ENCODE results near the gene TBC1D9B.
"Not testable (repeated sequence)": the region's sequence is repeated elsewhere in the genome, so short reads cannot be mapped to it uniquely, and the experiment has no call there.

TBC1D9B gene

DNA sequence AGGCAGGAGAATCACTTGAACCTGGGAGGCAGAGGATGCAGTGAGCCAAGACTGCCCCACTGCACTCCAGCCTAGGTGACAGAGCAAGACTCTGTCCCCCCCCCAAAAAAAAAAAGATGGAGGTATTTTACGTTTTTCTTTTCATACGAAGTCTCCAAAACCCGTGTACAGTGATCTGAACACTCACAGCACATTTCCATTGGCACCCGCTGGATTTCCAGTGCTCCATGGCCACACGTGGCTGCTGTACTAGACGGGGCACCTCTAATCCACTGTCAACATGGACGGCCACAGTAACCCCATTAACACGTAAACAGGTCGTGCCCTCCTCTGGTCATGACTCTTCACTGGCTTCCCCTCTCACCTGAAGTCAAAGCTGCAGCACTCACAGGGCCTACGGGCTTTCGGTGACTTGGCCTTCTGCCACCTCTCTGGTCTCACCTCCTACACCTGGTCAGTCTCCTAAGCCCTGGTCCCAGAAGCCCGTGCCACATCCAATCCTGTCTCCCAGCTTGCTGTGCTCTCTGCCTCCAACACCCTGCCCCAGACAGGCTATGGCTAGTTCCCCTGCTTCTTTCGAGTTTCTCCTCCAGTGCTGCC, 22.1 kb downstream of the TBC1D9B start:
- DNase-seq (ENCODE audit: low read depth, low spot score) = no peak

DNA sequence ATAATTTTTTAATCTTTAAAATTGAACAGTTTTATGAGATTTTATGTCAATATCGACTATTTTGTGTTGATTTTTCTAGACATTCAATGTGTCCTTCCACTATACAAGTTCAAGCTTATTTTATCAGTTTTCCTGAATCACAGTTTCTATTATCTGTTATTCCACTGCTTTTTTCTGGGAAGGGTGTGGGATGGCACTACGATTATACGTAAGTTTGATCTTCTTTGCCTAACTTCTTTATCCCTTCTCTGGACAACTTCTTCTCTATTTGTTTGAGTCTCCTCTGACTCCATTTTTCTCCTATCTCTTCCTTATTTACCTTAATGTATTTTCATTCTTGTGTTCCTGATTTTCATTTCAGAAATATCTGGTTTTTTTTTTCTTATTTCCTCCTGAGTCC, 24.5 kb downstream of the TBC1D9B start:
- no peak for DNase-seq (ENCODE audit: low read depth, low spot score)

DNA sequence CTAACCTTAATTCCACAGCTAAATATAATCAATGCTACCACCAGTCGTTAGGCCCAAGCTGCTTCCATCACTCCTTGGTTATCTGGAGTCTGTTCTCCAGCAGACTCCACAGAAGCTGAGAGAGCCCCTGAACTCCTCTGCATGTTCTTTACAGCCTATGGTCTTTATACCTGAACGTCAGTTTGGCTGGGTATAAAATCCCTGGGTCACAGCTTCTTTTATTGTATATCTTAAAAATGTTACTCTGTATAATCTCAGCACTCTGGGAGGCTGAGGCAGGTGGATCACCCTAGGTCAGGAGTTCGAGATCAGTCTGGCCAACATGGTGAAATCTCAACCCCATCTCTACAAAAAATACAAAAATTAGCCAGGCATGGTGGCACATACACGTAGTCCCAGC, 25.4 kb downstream of the TBC1D9B start:
- DNase-seq (ENCODE audit: low read depth, low spot score) = no peak

DNA sequence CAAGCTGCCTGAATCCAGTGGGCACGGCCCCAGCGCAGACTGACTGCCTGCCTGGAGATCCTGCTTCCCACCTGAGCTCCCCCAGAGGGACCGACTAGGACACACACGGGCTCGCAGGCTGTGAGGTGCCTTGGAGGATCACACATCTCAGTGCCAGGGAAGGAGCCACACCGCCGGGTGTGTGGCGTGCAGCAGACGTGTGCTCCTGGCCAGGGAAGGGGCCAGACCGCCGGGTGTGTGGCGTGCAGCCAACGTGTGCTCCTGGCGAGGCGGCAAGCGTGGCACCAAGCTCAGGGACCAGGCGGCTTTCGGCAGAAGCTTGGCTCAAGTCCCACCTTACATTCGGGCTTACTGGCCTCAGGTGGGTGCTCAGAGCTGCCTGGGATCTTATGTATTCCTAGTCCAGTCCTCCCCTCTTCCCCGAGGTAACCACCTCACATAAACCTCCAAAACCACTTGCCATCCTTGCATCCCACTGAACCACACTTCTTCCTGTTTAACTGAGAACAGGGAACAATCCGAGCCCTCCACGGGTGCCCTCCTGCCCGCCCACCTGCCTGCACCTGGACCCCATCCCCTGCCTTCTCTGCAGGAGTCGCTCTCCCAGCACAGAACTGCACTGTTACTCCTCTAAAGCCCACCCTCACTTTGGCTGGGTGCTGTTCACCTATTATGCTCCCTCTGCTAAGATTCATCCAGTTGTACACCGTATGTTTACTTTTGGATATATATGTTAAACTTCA, 26.7 kb downstream of the TBC1D9B start:
- DNase-seq (ENCODE audit: low read depth, low spot score) = no peak

DNA sequence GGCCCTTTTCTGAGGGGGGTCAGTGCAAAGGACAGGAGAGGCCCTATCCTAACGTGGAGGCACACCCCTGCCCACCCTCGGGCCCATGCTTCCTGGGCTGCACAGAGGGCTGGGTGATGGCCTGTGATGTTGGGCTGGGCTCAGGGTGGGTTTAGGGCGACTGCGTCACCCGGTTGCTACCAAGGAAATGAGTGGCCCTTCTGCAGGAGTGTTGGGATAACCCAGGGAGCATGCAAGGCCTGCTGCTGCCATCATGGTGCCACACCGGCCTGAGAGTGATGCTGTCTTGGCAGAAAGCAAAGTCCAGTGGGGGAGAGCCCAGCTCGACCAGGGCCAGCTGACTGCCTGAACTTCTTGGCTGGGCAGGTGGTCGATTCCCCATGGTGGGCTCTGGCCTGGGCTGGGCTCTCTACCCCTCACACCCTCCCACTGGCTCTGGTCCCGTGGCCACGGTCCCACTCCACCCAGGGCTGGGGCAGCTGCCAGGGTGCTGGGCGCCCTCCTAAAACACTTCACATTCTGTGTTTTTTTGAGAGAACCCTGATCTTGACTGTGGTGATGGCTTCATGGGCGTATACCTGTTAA, 27.5 kb downstream of the TBC1D9B start:
- no peak for DNase-seq (ENCODE audit: low read depth, low spot score)

DNA sequence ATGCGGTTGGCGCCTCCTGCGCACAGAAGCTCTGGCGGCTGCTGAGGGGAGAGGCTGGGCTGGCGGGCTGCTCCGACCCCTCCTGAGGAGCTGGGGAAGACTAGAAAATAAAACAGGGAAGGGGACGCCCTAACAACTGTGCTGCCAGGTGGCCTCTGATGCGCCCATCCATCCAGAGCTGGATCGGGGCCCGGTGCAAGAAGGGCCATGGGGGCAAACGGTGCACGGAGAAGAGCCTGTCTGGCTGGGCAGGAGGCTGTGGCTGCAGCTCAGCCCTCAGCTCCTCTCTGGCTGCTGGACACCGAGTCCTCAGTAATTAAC, 28.0 kb downstream of the TBC1D9B start:
- no peak for DNase-seq (ENCODE audit: low read depth, low spot score)

DNA sequence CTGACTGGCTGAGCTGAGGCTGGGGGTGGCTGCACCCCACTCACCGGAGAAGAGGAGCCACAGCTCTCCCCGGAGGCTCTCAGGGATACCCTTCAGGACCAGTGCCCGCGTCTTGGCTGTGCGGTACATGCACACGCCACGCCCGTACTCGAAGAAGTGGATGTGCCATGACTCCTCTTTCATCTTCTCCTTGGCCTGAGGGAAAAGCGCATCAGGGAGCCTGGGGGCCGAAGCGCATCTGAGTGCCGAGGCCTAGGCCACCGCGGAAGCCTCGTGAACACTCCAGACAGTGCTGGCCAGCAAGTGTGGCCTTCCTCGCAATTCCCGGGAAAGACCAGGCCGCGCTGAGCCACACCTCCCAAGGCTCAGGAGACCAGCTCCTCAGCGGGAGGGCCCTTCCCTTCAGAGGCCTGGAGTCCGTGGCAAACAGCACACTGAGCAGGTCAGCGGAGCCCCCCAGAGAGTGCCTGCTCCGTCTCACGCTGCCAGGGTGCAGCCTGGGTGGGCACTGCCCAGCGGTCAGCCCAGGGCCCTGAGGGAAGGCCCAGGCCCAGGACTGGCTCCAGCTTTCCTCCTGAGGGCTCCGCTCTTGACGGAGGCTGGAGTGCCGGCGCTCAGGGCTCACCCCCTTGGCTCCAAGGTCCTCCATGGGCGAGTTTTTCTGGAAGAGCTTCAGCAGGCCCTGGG, 28.6 kb downstream of the TBC1D9B start:
- no peak for DNase-seq (ENCODE audit: low read depth, low spot score)

DNA sequence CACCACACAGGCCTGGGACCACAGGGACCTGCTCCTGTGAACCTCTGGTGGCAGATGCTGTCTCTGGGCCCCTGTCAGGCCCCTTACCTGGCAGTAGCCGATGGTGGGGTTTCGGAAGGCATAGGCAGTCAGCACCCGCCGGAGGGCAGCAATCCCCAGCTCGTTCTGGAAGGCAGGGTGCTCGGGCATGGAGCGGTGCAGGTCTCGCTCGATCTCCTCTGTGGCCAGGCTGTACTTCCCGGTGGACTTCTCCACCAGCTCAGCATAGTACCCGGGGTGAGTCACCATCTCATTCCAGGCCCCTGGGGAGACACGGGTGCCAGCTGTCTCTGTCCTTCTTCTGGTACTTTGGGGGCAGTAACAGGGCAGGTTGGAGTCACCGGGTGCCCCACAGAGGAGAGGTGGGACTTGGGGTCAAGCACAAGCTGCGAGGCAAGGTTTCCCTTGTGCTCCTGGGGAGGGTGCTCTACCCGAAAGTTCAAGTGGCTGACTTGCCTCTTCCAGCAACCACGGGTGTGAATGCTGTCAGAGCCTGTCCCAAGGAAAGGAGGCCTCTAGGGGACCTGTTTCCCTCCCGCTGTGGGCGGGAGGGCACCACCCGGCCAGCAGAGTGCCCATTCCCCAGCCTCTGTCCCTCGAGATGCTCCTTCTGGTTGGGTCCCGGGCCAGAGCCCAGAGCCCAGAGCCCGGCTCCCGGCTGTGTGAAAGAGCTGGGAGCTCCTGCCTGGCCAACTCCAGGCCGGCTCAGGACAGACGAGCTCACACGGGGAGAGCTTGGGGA, 29.3 kb downstream of the TBC1D9B start:
- no peak for DNase-seq (ENCODE audit: low read depth, low spot score)

DNA sequence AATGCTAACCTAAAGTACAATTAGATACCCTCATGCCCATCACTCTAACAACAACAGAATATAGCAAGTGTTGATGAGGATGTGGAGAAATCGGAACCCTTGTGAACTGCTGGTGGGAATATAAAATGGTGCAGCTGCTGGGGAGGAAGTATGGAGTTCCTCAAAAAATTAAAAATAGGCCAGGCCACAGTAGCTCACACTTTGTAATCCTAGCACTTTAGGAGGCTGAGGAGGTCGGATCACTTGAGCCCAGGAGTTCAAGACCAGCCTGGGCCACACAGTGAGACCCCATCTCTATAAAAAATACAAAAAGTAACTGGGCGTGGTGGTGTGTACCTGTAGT, 31.1 kb downstream of the TBC1D9B start:
- no peak for DNase-seq (ENCODE audit: low read depth, low spot score)

DNA sequence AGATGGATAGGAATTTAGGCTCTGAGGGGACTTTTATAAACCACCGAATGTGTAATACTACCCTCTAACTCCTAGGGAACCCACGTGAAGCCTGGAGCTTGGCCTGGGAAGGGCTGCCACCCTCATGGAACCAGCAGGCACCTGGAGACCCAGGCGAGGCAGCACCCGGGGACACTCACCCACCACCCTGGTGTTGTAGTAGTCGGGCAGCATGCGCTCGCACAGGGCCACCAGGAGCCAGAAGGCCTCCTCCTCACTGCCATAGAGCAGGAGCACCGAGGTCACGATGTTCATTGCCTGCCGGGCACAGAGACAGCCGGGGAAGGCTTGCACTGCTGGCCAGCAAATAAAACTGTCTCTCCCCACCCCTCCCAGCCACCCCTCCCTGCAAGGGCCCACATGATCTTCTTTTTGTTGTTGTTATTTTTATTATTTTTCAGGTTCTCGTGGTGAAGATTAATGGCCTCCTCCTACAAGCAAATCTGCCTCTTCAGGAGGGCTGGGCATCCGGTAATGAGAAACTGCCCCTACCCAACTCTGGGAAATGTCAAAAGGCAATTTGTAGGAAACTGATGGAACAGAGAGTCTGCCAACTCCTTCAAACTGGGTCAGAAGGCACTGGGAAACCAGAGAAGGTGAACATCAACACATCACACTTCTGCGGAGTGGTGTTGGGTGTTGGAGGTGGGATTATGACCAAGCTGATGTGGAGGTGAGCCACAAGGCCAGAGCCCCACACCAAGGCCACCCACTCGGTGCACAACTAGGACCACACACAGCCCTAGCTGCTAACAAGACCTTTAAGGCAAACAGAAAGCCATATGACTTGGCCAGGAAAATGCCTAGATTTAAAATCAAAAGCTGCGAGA, 31.7 kb downstream of the TBC1D9B start:
- no peak for DNase-seq (ENCODE audit: low read depth, low spot score)

DNA sequence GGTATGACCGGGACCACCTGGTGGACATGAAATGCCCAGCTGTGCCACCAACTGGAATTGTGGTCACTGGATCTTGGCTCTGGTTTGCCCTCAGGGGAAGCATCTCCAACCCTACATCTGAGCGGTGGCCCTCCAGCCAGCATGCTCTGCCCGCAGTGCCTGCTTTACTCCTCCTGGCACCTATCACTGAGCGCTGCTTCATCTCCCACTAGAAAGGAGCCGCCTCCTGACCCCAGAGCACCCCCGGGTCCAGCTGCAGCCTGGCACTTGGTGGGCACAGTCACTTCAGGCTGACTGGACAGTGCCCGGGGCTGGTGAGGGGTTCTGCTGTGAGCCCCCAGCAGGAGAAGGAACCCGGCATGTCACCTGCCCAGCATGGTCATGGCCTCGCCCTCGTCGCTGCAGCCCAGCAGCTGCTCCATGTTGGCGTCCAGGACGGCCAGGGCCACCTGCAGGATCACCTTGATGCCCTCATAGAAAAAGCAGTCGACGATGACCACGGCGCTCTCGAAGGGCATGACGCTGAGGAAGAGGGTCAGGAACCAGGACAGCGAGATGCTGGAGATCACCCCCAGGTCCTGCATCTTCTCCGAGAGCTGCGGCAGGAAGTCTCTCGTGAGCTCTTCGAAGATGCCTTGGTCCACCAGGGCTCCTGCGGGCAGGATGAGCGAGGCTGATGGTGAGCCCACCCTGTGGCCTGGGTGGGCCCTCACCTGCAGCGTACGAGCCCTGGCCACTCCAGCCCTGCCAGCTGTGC, 33.0 kb downstream of the TBC1D9B start:
- no peak for DNase-seq (ENCODE audit: low read depth, low spot score)

DNA sequence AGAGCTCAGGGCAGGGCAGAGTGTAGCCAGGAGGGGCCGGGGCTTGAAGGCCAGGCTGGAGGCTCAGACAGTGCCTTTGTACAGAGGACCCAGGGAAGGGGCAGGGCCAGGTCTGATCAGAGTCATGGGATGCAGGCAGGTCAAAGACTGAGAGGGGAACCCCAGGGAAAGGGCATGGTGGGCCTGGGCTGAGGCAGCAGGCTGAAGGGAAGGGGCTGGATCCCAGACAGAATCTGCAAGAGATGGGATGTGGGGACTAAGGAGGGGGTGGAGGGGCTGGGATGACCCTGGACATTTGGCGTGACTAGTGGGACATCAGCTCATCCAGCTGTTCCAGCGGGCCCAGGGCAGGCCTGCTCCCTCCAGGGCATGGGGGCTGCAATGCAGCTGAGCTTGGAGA, 33.6 kb downstream of the TBC1D9B start:
- DNase-seq (ENCODE audit: low read depth, low spot score) = no peak

DNA sequence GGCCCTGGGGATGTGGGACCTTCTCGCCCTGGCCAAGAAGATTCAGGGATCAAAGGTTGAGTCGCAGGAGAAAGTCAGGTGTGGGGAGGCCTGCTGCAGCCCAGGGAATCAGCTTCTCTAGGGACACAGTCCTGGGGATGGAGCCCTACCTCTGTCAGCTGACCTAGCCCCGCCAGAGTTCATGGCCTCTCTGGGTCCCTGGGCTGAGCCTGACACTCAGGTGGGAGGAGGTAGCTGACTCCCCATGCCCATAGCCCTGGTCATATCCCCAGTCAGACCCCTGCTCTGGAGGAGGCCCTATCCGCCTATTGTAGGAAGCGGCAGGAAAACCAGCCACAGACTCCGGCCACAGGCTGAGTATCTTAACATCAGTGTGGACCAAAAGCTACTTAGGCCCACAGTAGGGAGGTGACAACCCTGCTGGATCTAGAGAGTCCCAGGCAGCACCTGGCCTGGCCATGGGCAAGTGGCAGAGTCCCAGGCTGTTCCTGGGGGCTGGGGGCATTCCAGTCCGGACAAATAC, 34.0 kb downstream of the TBC1D9B start:
- no peak for DNase-seq (ENCODE audit: low read depth, low spot score)

DNA sequence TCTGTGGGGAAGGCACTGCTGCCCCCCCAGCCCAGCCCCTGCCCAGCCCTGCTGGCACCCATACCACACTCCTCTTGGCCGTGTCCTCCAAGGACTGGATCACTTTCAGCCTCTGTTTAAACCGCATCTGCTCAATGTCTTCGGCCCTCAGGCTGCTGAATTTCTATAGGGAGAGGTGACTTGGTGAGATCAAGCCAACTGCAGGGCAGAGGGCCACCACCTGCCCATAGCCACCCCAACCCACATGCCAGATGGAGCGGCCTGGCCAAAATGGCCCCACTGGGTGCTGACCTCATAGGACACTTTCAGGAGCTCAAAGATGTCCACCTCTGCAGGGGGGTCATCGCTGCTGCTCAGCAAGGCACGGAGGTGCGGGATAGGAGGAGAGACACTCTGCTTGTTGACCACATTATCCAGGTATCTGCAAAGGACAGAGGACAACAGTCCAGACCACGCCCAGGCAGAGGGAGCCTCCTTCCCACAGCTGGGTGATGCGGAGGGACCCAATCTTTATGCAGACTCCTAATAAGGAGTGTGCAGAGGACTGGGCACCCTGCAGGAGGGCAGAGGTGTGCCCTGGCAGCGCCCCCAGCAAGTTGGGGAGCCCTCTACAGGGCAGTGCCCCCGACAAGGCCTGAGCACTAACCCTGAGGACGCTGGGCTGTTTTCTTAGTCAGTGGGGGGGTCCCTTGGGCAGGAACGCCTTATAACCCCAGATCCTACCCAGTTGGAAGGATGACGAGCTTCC, 34.7 kb downstream of the TBC1D9B start:
- DNase-seq (ENCODE audit: low read depth, low spot score) = no peak

DNA sequence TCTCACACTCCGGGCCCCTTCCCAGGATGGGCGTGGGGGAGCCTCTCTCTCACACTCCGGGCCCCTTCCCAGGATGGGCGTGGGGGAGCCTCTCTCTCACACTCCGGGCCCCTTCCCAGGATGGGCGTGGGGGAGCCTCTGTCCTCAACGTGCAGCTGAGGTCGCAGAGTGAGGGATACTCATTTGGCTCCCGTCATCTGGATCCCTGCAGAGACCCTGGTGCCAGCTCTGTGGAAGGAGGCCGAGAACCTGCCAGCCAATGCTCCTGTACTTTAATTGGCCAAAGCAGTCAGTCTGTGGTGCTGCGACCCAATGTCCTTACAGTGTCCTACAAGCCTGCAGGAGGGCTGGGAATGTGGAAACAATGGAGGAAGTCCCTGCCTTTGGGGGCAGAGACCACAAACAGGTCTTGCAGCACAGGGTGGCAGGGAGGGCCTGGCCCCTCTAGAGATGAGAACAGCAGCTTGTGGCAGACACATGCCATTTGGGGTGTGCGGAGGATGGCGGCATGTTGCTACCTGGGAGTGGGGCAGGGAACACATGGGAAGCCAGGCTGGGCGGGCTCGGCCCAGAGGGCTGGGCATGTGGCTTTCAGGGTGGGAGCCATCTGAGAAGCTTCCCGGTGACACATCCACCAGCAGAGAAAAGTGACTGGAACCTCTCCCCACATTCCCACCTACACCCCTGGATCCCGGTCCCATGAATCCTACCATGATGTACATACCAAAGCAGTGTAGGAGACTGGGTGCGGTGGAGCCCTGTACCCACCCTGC, 35.5 kb downstream of the TBC1D9B start:
- no peak for DNase-seq (ENCODE audit: low read depth, low spot score)

DNA sequence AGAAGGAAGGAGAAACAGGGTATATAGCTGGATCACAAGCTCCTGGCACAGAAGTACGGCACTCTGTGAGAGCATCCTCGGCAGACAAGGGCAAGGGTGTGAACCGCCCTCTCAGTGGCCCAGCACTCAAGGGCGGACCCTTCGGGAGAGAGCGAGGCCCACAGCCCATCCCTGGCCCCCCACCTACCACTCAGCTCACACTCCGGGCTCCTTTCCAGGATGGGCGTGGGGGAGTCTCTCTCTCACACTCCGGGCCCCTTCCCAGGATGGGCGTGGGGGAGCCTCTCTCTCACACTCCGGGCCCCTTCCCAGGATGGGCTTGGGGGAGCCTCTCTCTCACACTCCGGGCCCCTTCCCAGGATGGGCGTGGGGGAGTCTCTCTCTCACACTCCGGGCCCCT, 36.2 kb downstream of the TBC1D9B start:
- DNase-seq (ENCODE audit: low read depth, low spot score) = not testable (repeated sequence)

DNA sequence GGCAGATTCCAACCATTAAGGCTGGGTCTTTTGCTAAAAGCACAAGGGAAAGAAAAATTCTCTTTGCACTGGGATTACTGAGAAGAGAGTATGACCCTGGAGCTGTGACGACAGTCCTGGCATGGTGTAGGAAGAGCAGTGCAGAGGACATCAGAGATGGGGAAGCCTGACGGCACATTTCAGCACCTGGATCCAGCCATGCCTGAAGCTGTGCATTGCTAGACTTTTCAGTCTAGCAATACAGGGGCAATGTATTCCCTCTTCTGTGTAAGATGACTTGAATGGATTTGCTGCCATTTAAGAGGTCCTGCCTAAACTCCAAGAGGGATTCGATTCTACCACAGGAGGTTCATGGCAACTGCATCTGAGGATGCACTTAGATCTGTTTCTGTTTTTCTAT, 36.7 kb downstream of the TBC1D9B start:
- no peak for DNase-seq (ENCODE audit: low read depth, low spot score)

DNA sequence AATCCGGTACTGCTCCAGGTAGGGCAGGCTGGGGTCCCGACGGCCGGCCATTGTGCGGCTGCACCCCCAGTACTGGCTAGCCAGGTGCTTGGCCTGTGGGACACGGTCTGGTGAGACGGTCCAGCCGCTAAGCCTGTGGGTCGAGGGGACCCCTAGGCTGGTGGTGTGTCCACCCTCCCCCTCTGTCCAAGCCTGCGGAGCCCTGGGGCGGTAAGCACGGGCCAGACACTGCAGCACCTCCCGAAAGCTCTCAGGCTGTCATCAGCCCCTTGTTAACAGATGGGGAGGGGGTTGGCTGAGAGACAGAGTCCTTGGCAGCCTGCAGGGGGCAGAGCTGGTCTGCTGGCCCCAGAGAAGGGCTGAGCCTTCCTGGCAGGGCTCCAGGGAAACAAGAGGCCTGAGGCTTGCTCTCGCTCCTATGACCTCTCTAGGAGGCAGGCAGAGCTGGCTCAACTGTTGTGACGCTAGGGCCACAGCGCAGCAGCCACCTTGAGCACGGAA, 37.2 kb downstream of the TBC1D9B start:
- DNase-seq (ENCODE audit: low read depth, low spot score) = peak; percentile 65

Measured in iPS DF 19.7 (cell line).